HG03565 (cell line): ENCODE results near the gene NEK6.
"Not testable (repeated sequence)": the region's sequence is repeated elsewhere in the genome, so short reads cannot be mapped to it uniquely, and the experiment has no call there.

ENCODE experiments used
- ATAC-seq: cut with Tn5 transposase; IDR thresholded peaks from one replicate; pipeline ENCODE4 v1.9.1; 2021; ENCODE audit warnings: mild to moderate bottlenecking, moderate library complexity; ENCODE audit not compliant: unreplicated experiment

Gene NEK6

DNA sequence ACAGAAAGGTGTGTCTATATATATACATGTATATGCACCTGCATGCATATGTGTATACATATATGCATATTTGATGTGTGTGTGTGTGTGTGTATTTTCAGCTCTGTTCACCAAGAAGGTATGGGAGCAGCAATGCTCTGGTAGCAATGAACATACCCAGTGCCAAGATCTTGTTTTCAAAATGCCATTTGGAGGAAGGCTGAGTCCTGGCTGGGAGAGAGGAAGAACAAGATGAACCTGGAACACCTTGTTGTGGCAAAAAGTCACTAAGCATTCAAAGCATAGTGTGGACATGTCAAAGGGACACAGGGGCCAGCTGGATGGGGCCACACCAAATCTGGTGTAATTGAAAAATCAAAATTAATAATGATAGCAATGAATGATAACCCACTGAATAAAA lies 31.8 kb upstream of the NEK6 start:
- ATAC-seq = no peak

DNA sequence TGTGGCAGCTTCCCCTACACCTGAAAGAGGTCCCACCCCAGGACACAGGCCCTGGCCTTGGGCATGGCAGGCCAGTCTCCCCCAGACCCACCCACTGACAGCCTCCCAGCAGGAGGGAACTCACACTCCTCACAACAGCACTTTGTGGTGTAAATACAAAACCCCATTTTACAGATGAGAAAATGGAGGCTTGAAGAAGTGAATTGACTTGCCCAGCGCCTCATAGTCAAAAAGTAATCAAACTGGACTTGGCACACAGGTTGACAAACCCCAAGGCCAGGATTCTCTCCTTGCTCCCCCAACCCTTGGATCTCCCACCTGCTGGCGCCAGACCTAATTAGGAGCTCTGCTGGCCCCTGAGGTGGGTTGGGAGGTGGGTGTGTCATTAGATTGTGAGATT lies 29.2 kb upstream of the NEK6 start:
- ATAC-seq = no peak

DNA sequence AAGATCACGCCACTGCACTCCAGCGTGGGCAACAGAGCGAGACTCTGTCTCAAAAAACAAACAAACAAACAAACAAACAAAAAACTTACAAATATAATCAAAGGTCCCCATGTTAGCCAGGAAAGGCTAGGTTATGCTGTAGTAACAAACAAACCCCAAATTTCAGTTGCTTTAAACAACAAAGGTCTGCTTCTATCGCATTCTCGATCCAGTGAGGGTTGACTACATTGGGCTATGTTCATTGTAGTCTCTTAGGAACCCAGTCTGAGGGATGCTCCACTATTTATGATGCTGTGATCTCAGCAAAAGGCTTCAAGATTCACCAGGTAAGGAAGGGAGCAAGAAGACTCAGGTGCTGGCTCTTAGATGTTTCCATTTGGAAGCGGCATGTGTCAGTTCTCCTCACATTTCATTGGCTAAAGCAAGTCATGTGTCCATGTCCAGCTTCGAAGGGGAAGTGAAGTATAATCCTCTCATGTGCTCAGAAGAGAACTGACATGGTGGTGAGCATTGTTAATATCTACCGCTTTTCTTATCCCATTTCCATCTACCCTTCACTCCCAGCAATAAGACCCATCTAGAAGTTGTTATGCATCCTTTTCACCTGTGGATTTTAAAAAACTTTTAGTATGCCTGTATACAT lies 26.5 kb upstream of the NEK6 start:
- no peak for ATAC-seq

GRCh38 chr9:124238546-124239140 lies 19.1 kb upstream of the NEK6 start:
- ATAC-seq = peak; percentile 16

- ATAC-seq = peak; percentile 78
Observed at GRCh38 chr9:124239249-124240073, 18.3 kb upstream of the NEK6 start.

DNA sequence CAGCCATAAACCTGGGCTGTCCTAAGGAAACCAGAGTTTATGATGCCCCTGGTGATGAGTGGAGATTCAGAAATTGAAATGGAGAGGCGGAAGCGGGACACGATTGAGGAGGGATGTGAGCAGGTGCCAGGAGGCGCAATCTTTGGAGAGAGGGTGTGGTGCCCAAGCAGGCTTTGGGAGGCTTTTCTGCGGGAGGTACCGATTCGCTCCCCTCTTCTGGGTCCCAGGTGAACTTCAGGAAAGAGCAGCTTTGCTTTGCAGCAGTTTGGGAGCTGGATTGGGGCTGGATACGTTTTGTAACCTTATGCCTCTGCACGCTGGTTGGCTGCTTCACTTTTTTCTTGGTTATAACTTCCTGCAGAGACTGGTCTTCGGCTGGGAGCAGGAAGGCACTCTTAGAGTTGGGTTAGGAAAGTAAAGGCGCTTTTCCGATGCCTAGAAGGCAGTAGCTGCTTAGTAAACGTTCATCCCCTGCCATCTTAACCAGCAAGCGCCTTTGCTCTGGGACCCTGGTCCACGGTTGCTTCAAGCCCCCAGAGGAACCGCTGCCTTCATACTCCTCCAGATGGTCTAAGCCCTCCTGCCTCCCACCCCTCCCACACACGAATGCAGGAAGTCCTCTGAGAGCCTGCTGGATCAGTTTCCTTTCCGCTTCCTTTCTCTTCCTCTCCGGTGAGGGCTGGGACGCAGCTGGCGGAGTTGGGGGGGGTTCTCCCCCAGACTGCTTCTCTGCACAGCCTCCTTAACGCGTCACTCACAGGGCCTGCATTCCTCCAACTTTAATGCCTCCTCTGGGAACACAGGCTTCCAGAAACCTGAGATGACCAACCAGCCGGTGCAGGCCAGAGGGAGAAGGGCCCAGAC lies 15.2 kb upstream of the NEK6 start:
- no peak for ATAC-seq

DNA sequence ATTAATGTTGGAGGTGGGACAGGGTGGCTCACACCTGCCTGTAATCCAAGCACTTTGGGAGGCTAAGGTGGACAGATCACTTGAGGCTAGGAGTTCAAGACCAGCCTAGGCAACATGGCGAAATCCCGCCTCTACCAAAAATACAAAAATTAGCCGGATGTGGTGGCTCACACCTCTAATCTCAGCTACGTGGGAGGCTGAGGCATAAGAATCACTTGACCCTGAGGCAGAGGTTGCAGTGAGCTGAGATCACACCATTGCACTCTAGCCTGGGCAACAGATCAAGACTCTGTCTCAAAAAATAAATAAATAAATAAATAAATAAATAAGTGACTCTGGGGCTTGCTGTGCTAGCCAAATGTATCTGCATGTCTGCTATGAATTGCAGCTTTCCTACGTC lies 10.4 kb upstream of the NEK6 start:
- ATAC-seq = not testable (repeated sequence)

DNA sequence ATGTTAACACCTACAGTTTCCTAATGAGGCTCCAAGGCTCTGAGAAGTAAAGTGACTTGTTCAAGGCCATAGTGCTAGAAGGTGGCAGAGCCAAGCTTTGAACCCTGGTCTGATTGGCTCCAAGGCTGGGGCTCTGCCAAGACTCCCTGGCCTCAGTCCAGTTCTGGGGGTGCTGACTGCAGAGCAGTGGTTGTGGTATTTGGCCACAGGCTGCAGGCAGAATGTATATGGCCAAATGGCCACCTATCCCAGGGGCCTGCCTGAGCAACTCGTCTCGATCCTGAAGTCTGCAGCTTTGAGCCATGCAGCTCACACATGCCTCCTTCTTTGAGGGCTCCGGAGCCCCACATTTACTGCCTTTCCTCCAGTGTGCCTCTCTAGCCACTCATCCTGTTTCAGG lies 9.7 kb upstream of the NEK6 start:
- no peak for ATAC-seq

DNA sequence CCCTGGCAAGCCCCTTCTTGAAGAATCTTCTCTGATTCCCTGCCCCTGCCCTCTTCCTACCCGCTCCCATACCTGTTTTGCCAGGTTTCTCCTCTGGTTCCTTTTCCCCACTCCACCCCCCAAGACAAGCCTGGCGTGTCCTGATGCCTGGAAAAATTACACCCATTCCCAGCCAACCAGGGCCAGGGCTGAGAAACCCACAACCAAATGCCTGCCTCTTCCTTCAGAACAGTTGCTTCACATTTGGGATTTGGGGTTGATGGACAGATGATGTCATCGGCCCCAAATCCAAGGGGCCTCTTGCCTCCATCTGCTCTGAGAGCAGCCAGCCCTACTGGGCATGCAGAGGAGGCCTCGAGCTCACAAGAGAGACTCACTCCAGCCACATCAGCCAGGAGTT lies 8.8 kb upstream of the NEK6 start:
- no peak for ATAC-seq

DNA sequence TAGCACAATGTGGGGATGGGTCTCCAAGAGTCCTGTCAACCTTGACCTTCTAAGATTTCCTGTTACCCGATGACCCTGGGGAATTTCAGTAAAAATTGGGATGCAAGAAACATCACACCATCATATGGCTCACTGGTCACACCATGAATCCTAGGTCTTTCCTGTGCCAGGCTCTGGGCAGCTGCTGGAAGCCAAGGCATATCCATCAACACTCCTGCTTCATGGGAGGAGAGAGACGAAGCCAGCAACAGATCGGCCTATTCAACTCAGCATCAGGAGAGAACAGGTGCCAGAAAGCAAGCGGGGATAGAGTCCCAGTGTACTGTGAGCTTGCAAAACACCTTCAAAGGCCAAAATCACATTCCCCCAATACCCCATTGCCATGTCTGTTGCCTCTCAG lies 6.5 kb upstream of the NEK6 start:
- no peak for ATAC-seq

DNA sequence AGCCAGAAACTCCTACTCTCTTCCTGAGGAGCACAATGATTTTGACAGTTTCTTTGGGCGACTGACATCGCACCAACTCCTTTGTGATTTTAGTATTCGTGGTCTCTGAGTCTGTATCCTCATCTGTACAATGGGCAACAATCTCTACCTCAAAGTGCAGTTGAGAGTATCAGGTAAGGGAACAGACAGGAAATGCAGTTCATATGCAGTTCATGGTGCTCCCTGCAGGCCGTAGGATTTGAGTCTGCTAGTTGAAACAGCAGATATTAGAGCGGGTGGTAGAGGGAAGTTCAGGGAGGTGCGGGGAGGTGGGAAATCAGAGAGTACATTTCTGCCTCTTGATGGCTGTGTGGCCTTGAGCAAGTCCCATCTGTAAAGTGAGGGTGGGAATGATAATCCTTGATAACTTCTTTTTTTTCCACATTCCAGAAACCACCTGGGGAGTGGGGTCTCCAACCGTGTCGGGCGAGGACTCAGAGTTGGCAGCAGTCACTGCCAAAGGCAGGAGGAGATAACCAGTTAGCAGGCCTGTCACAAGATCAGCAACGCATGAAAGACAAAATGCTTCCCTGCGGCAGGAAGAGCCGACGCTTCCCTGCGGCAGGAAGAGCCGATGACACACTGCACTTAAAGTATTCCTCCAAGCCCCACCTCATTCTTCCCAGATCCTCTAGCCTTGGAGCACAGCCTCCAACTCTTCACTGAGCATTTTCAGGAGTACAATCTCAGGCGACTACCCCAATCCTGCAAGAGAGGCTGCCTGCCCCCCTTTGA lies 6.0 kb upstream of the NEK6 start:
- ATAC-seq = no peak

GRCh38 chr9:124252878-124253277 lies 4.9 kb upstream of the NEK6 start:
- ATAC-seq = not testable (repeated sequence)

- peak; percentile 53 for ATAC-seq
Observed at GRCh38 chr9:124254261-124254682, 3.5 kb upstream of the NEK6 start.

DNA sequence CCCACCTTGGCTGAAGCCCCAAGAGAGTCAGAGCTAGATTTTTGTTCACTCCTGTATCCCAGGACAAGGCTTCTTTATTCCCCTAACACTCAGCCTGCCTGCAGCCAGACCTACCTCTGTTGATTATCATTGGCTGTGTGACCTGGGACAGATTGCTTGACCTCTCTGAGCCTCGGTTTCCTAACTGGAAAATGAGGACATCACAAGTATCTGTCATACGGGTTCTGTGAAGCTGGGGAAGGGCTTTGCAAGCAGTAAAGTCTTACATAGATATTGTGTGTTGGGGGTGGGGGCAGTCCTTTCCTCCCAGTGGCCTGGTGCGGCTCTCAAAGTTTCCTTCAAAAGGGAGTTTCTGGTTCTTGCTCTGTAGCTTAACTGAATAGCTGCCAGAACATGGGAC lies 2.5 kb upstream of the NEK6 start:
- ATAC-seq = no peak

GRCh38 chr9:124256517-124257069 lies 1.2 kb upstream of the NEK6 start:
- ATAC-seq = no peak

GRCh38 chr9:124257070-124257843 lies 492 bp upstream of the NEK6 start:
- no peak for ATAC-seq

- ATAC-seq = no peak
Observed at GRCh38 chr9:124258607-124259157, 933 bp downstream of the NEK6 start.

GRCh38 chr9:124259158-124259808 lies 1.5 kb downstream of the NEK6 start:
- no peak for ATAC-seq
